ENCODE results near the gene RAB5A.
"Not testable (repeated sequence)": the region's sequence is repeated elsewhere in the genome, so short reads cannot be mapped to it uniquely, and the experiment has no call there.

The RAB5A gene

DNA sequence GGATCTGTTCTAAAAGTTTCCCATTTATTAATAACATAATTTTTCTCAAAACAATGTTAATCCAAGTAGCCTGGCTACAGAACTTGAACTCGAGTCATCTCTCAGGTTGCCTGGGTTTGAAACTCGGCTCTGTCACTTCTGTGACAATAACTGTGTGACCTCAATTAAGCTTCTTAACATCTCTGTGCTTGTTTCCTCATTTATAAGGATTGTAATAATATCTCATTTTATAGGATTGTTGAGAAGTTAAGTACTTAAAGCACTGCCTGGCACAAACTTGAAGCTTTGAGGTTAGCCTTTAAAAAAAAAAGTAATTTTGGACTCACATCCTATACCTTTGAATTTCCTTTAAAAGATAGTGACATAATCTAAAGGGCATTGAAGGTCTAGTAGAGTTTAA lies 3.4 kb downstream of the RAB5A start:
- no peak for DNase-seq

GRCh38 chr3:19954676-19955075 lies 7.8 kb downstream of the RAB5A start:
- DNase-seq = no peak

- DNase-seq = not testable (repeated sequence)
Measured at GRCh38 chr3:19957354-19957753, 10.5 kb downstream of the RAB5A start.

- DNase-seq = no peak
Measured at GRCh38 chr3:19959505-19959904, 12.6 kb downstream of the RAB5A start.

- DNase-seq = no peak
Measured at GRCh38 chr3:19960696-19961095, 13.8 kb downstream of the RAB5A start.

- no peak for DNase-seq
Measured at GRCh38 chr3:19961960-19962359, 15.1 kb downstream of the RAB5A start.

GRCh38 chr3:19967208-19967607 lies 20.3 kb downstream of the RAB5A start:
- DNase-seq = no peak

GRCh38 chr3:19967812-19968211 lies 20.9 kb downstream of the RAB5A start:
- no peak for DNase-seq

DNA sequence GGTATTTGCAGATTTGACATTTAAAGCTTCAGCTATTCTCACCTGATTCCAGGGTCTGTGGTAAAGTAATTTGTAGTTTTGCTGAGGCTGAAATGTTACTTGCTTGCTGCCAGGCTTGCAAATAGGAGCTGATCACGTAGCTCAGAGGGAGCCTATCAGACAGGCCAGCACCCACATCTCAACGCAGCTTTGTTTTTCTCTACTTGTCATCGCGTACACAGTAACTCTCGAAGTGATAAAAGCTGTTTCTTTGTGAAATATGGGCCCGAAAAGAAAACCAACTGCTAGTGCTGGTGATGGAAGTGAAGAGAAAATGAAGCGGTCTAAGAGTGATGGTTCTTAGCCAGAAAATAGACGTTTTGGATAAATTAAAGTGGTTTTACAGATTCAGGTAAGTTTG lies 23.4 kb downstream of the RAB5A start:
- DNase-seq = no peak

- DNase-seq = no peak
Measured at GRCh38 chr3:19972054-19972453, 25.2 kb downstream of the RAB5A start.

DNA sequence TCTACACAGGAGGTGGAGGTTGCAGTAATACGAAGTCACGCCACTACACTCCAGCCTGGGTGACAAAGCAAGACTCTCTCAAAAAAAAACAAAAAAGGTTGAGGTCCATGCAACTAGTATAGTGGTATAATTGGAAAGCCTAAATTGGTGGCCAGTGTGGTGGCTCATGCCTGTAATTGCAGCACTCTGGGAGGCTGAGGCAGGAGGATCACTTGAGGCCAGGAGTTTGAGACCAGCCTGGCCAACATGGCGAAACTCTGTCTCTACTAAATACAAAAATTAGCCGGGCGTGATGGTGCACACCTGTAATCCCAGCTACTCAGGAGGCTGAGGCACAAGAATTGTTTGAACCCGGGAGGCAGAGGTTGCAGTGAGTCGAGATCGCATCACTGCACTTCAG lies 42.0 kb downstream of the RAB5A start:
- DNase-seq = not testable (repeated sequence)

DNA sequence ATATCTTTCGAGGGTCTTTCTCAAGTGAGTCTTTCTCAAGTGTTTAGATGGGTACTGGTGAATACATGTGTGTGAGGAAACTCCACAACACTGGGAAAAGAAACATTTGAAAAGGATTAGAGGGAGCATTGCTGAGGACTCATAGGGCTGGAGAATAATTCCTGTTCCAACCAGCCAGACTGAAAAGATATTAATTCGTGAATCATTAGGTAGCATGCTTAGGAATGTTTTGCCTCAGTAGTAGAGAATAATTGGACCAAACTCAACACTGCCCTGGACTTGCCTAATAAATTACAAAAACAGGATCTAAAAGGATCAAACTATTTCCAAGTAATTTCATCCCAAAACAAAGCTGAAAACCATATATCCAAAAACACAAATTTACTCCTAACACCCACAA lies 47.9 kb downstream of the RAB5A start:
- DNase-seq = no peak

GRCh38 chr3:19997502-19997901 lies 50.6 kb downstream of the RAB5A start:
- no peak for DNase-seq

DNA sequence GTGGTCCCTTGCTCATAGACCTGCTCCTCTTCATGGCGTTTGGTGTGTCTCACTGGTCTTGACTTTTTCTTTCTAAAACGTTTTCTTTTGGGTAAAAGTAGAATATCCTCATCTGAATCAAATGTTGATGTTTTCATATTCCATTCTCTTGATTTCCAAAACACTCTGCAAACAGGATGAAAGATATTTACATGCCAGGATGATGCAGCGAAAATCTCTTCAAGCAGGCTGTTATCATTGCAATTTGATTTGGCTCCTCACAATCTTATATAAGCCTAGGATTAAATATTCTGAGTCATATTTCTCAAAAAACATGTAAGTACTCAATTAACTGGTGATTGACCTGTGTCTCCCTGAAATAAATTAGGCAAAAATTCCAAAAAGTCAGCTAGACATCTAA lies 55.0 kb downstream of the RAB5A start:
- DNase-seq = no peak

DNA sequence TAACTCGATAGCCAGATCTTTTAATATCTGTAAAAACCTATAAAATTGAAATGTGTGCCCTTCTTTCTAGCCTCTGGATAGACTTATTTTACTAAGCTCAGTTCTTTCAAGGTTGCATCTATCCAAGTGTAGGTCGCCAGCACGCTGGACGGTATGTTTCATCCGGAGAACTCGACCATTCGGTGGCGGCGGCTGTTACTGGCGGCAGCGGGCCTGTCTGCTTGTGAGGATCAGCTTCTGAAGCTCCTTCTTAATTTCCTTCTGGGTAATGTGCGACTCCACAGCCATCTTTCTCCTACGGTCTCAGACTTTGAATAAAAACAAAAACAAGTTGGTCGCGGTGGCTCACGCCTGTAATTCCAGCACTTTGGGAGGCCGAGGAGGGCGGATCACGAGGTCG lies 61.1 kb downstream of the RAB5A start:
- no peak for DNase-seq

DNA sequence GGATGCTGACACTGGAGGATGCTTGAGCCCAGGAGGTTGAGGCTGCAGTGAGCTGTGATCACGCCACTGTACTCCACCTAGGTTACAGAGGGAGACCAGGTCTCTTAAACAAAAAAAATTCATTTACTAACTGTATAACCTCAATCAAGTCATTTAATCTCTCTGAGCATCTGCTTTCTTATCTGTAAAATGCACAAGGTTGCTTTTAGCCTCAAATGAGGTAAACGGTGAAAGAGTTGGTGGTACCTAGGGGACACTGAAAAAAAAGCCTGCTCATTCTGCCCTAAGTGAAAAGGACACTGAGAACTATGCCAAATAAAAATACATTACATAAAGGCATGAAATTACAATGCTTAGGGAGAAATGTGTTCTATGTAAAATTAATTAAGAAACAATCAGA lies 61.7 kb downstream of the RAB5A start:
- no peak for DNase-seq

GRCh38 chr3:20012164-20012563 lies 65.3 kb downstream of the RAB5A start, which contains the start of gene PP2D1:
TSS of gene PP2D1 (minus strand) at chr3:20012264. CDS start at chr3:20012072, 192 bp downstream.
- DNase-seq = no peak

DNA sequence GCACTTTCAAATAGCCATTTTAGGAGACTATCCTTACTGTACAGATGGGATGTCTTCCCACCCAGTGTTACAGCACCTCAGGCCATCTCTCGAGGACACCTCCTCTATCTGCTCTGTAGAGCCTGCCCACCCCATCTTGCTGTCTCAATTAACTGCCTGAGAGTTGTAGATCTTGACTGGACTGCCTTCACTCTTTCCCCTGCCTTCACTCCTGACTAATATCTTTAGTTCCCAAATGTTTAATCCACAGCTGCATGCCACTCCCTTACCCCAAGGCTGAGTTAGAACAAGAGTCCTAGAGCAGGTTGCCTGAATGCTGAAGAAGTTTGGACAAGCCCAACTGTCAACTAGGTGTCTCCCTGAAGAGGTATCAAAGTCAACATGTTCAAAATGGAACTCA lies 66.5 kb downstream of the RAB5A start:
- DNase-seq = no peak

DNA sequence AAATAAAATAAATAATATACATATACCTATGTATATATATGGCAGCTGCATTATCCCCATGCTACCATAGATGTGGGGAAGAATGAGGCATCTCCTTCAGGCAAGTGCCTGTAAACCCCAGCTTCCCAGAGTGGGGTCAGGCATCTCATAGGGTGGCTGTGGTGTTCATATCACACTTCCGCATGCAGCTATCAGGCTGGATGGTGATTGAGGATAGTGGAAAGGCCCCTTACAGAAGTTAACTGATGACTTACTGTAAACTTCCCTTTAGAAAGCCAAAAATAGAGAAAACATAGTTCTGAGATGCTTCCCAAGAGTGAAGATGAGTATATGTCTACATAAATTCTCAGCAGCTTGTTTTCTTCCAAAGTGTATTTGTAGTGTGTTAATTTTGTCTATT lies 68.6 kb downstream of the RAB5A start:
- no peak for DNase-seq

DNA sequence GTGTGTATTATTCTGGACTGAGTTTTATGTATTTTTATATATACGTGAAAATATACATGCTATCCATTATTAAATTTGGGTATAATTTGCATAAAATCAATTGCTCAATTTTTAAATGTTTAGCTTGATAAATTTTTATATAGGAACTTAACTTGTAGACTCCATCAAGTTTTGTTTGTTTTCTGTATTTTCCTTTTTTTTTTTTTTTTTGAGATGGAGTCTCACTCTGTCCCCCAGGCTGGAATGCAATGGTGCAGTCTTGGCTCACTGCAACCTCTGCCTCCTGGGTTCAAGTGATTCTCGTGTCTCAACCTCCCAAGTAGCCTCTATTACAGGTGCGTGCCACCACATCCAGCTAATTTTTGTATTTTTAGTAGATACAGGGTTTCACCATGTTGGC lies 69.2 kb downstream of the RAB5A start:
- DNase-seq = not testable (repeated sequence)

DNA sequence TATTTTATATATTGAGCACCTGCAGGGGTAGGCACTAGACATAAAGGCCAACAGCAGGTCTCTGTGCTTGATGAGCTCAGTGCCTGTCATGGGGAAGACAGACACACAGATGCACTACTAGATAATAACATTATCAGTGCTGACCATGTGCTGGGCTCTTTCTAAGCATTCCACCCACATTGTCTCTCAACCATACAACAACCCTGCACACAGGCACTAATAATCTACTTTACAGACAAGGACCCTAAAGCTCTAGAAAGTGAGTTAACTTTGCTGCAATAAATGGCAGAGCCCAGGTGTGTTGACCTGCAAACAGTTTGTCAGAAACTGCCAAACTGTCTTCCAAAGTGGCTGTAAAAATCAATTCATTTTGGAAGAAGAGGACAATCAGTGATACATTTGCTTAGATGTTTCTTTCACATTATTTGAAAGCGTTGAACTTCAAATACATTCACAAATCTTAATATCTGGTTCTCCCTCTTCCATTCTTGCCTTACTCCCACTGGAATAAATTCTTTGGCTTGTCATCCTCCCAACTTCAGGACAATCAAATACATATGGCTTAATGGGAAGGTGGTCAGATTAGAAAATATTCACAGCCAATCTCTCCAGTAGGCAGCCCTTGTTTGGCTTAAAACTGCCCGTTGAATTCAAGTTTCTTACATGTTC lies 76.2 kb downstream of the RAB5A start:
- DNase-seq = no peak

- DNase-seq = no peak
Measured at GRCh38 chr3:20023623-20024405, 76.9 kb downstream of the RAB5A start.

DNA sequence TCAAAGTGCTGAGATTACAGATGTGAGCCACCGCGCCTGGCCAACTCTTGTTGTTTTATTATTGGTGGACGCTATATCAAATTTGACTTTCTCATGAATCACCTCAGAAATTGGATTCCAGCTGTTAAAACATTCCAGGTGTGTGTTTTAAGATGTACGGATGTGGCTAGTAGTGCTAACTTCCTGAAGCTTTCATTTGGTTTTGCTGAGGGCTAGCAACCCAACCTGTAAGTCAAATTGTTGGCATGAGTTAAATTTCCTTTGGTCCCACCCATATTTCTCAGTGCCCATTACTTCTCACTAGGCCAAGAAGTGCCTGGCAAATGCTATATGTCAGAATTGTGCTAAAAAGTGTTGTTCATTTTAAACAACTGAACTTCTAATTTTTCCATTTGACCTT lies 80.2 kb downstream of the RAB5A start:
- DNase-seq = no peak

GRCh38 chr3:20028905-20029331 lies 82.0 kb downstream of the RAB5A start:
- no peak for DNase-seq

DNA sequence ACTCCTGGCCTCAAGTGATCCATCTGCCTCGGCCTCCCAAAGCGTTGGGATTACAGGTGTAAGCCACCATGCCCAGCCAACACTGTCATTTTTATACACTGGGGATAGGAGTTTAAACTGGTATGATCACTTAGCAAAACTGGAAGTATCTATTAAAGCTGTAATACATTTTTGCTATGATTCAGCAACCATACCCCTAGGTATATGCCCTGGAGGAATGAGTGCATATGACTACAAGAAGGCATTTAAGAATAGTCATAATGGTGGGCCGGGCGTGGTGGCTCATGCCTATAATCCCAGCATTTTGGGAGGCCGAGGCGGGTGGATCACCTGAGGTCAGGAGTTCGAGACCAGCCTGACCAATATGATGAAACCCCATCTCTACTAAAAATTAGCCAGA lies 85.0 kb downstream of the RAB5A start:
- not testable (repeated sequence) for DNase-seq

Measured in DMS53 (cell line).